Kidney (tissue), 14 donors: ENCODE data around the gene OR1L1. TPM values are rescaled to one million over a fixed set of nuclear protein-coding genes. Genes with fewer than 3 reads are reported as not detected.

Experiments used
- DNase-seq, 5 donors: peaks; one replicate each; pipeline ENCODE4 v3.0.0-alpha.2; 2013 to 2020
- FAIRE-seq: peaks from 2 replicates; lab custom pipeline; 2012; peaks lifted over from hg19 to GRCh38; lab: Jason Lieb, UNC
- H3K27ac ChIP-seq, 2 donors: one replicate each; pipeline ENCODE4 v1.7.0; 2013; ENCODE audit warnings: low read depth in 2 of 2, low read length in 2 of 2, inconsistent platforms in 1 of 2
- H3K27me3 ChIP-seq: one replicate; pipeline ENCODE4 v1.7.1; 2013; ENCODE audit warnings: low read length, inconsistent platforms; ENCODE audit not compliant: control insufficient read depth, insufficient read depth
- H3K36me3 ChIP-seq, 3 donors: one replicate each; pipeline versions ENCODE4 v1.7.0 to v1.7.1; 2013; ENCODE audit warnings: low read length in 3 of 3, control low read depth in 1 of 3, inconsistent platforms in 1 of 3; ENCODE audit not compliant: insufficient read depth in 3 of 3, control insufficient read depth in 2 of 3
- H3K4me1 ChIP-seq, 3 donors: one replicate each; pipeline versions ENCODE4 v1.7.0 to v1.7.1; 2013; ENCODE audit warnings: low read length in 3 of 3, inconsistent platforms in 1 of 3, low read depth in 1 of 3; ENCODE audit not compliant: control insufficient read depth in 2 of 3, insufficient read depth in 2 of 3
- H3K4me3 ChIP-seq, 3 donors: one replicate each; pipeline versions ENCODE4 v1.7.0 to v1.8.1; 2013; ENCODE audit warnings: low read length in 3 of 3, control low read depth in 1 of 3, inconsistent platforms in 1 of 3
- H3K9ac ChIP-seq, 3 donors: one replicate each; pipeline versions ENCODE4 v1.7.0 to v1.7.1; 2013; ENCODE audit warnings: low read length in 3 of 3, control low read depth in 1 of 3, inconsistent platforms in 1 of 3
- H3K9me3 ChIP-seq, 3 donors: one replicate each; pipeline versions ENCODE4 v1.7.0 to v1.7.1; 2013; ENCODE audit warnings: low read length in 3 of 3, control low read depth in 1 of 3, inconsistent platforms in 1 of 3; ENCODE audit not compliant: control insufficient read depth in 2 of 3, insufficient read depth in 1 of 3
- CTCF ChIP-seq: IDR thresholded peaks from 3 replicates; pipeline ENCODE4 v1.5.1; 2012; ENCODE audit warnings: mild to moderate bottlenecking, moderate library complexity, borderline replicate concordance; ENCODE audit not compliant: insufficient read depth; ENCODE audit errors: extremely low read depth
- intact Hi-C: fragments of 100-400 bp; cut with DNase I; formaldehyde crosslinking; loops from one replicate; pipeline ENCODE4 v1.11.1; 2022
- polyA plus RNA-seq: library from polyadenylated mRNA; stranded (reverse); fragments of 350-450 nt; fragmentation: Illumina TruSeq; extraction: RNeasy Lipid Tissue Mini Kit (QIAGEN cat#74804); gene quantifications from one replicate; pipeline ENCODE4 v1.2.3, GENCODE V29; 2014; ENCODE audit warnings: low read depth, low replicate concordance; ENCODE audit not compliant: insufficient read depth
- total RNA-seq: library from RNA; stranded (reverse); fragmentation: NEBNext Ultra II Directional; extraction: Animal tissue kit (Norgen Biotek cat#: 25700); gene quantifications from one replicate; pipeline ENCODE4 v1.2.1, GENCODE V29; 2021
- donor health status: control.
- donor health status: control.
- donor health status: control.
- donor health status: control.
- donor health status: control.
- donor health status: DM: yes; HTN: yes; CAD: no.
- donor health status: Normal renal cell carcinoma (clear cell type).

Gene OR1L1
- total and polyA plus RNA-seq, 2 donors from 2014 or later = not detected

- no peak for TF ChIP-seq CTCF
- H3K9ac ChIP-seq = no peak overlapping the region
- H3K4me1 ChIP-seq = no peaks in the 10 kb centered on the region
- intact Hi-C loops = no loop called here
- no peaks in the 10 kb centered on the region for H3K27me3 ChIP-seq
- H3K36me3 ChIP-seq = no peaks in the 10 kb centered on the region
- peaks cover 0 to 10% (median 0%) of the 10 kb centered on the region in 3 donors for H3K9me3 ChIP-seq
- no peak overlapping the region for H3K27ac ChIP-seq
- peak in 2 of 5 donors; percentile 0 to 26 for DNase-seq
- FAIRE-seq = no peak
- H3K4me3 ChIP-seq = no peak overlapping the region
Measured at GRCh38 chr9:122642226-122642625, 19.3 kb upstream of the OR1L1 start.

GRCh38 chr9:122656378-122656777 lies 5.1 kb upstream of the OR1L1 start:
- Histone ChIP-seq H3K27ac (no peak overlapping the region), H3K27me3 (no peaks in the 10 kb centered on the region), H3K36me3 (no peaks in the 10 kb centered on the region), H3K9ac (no peak overlapping the region), H3K9me3 (no peaks in the 10 kb centered on the region), H3K4me1 (no peaks in the 10 kb centered on the region), H3K4me3 (no peak overlapping the region)
- intact Hi-C loops = no loop called here
- FAIRE-seq (no peak), DNase-seq (peak in 1 of 5 donors; percentile 34)
- no peak for TF ChIP-seq CTCF

GRCh38 chr9:122657527-122657926 lies 4.0 kb upstream of the OR1L1 start, which contains the start of gene OR1B1:
Gene OR1B1, minus strand, starts transcription at chr9:122657627.
- H3K9me3 ChIP-seq = no peaks in the 10 kb centered on the region
- no peak within 1 kb of the TSS for H3K9ac ChIP-seq
- no peak for DNase-seq
- no peaks in the 10 kb centered on the region for H3K27me3 ChIP-seq
- FAIRE-seq = no peak
- H3K4me1 ChIP-seq = no peaks in the 10 kb centered on the region
- no peak for TF ChIP-seq CTCF
- H3K36me3 ChIP-seq = no peaks in the 10 kb centered on the region
- no peak within 1 kb of the TSS for H3K27ac ChIP-seq
- intact Hi-C loops = no loop called here
- H3K4me3 ChIP-seq = no peak within 1 kb of the TSS

- intact Hi-C loops = no loop called here
- no peak for FAIRE-seq
- H3K36me3 ChIP-seq = no peaks in the 10 kb centered on the region
Measured at GRCh38 chr9:122672481-122672880, 11.0 kb downstream of the OR1L1 start.

More at GRCh38 chr9:122672481-122672880, 11.0 kb downstream of the OR1L1 start:
- Histone ChIP-seq H3K9ac (no peak overlapping the region), H3K4me3 (no peak overlapping the region), H3K4me1 (no peaks in the 10 kb centered on the region), H3K9me3 (peaks cover 0 to 4% (median 0%) of the 10 kb centered on the region in 3 donors), H3K27ac (no peak overlapping the region), H3K27me3 (no peaks in the 10 kb centered on the region)
- no peak for DNase-seq
- no peak for TF ChIP-seq CTCF
